GM21367 (cell line): ENCODE measurements around the gene SART1.

ENCODE experiments used
- ATAC-seq: cut with Tn5 transposase; IDR thresholded peaks from one replicate; pipeline ENCODE4 v1.9.1; 2021; ENCODE audit not compliant: unreplicated experiment

The SART1 gene

GRCh38 chr11:65961267-65962140 is at the start of gene SART1:
SART1 (plus strand) TSS chr11:65961734; CDS start chr11:65961781, 47 bp downstream.
- peak; percentile 64 for ATAC-seq

GRCh38 chr11:65912845-65913244 is 48.7 kb upstream of the SART1 start:
- no peak for ATAC-seq

GRCh38 chr11:65915101-65915820 is 46.3 kb upstream of the SART1 start:
- ATAC-seq: no peak

GRCh38 chr11:65915821-65916251 is 45.7 kb upstream of the SART1 start:
- no peak for ATAC-seq

- no peak for ATAC-seq
Measured at GRCh38 chr11:65916391-65916790, 45.1 kb upstream of the SART1 start.

- ATAC-seq: no peak
Measured at GRCh38 chr11:65917077-65917433, 44.5 kb upstream of the SART1 start.

GRCh38 chr11:65917434-65918210 is 43.9 kb upstream of the SART1 start:
- no peak for ATAC-seq

GRCh38 chr11:65918211-65919140 is 43.1 kb upstream of the SART1 start, which contains the start of gene C11orf68:
C11orf68 (minus strand) TSS chr11:65919062; CDS start chr11:65919031, 31 bp downstream.
- peak; percentile 32 for ATAC-seq

- ATAC-seq: peak; percentile 64
Measured at GRCh38 chr11:65919141-65919572, 42.4 kb upstream of the SART1 start, which contains the start of gene DRAP1. DRAP1 (plus strand) TSS chr11:65919426; CDS start chr11:65919502, 76 bp downstream.

- peak; percentile 14 for ATAC-seq
Measured at GRCh38 chr11:65919573-65920371, 41.8 kb upstream of the SART1 start.

- ATAC-seq: no peak
Measured at GRCh38 chr11:65920372-65920802, 41.1 kb upstream of the SART1 start.

- ATAC-seq: no peak
Measured at GRCh38 chr11:65921033-65921555, 40.4 kb upstream of the SART1 start.

GRCh38 chr11:65921876-65922275 is 39.7 kb upstream of the SART1 start:
- no peak for ATAC-seq

GRCh38 chr11:65922565-65922964 is 39.0 kb upstream of the SART1 start:
- ATAC-seq: no peak

- no peak for ATAC-seq
Measured at GRCh38 chr11:65925397-65925796, 36.1 kb upstream of the SART1 start.

- no peak for ATAC-seq
Measured at GRCh38 chr11:65927904-65928397, 33.6 kb upstream of the SART1 start.

- no peak for ATAC-seq
Measured at GRCh38 chr11:65928667-65929066, 32.9 kb upstream of the SART1 start.

- no peak for ATAC-seq
Measured at GRCh38 chr11:65931773-65932557, 29.6 kb upstream of the SART1 start.
